Right lobe of liver (tissue), 6 donors: ENCODE data around the gene EVI5. TPM values are rescaled to one million over a fixed set of nuclear protein-coding genes. Genes with fewer than 3 reads are reported as not detected.
"Not testable (repeated sequence)": the region's sequence is repeated elsewhere in the genome, so short reads cannot be mapped to it uniquely, and the experiment has no call there.

ENCODE experiments used
- ATAC-seq, 4 donors: fragments of 200-7000 bp; cut with Tn5 transposase; one replicate each; pipeline ENCODE4 v1.9.1; 2020; ENCODE audit warnings: mild to moderate bottlenecking in 4 of 4, moderate library complexity in 4 of 4
- DNase-seq, 3 donors: peaks; one replicate each; pipeline ENCODE4 v3.0.0-alpha.2; 2020
- H3K27ac ChIP-seq, 3 donors: fragments of 200-600 bp; one replicate each; pipeline ENCODE4 v1.8.0; 2022
- H3K27me3 ChIP-seq, 2 donors: fragments of 200-600 bp; one replicate each; pipeline ENCODE4 v1.8.0; 2022
- H3K36me3 ChIP-seq, 4 donors: fragments of 200-600 bp; sonication (generic) in 1 of 4; one replicate each; pipeline versions ENCODE4 v1.5.1 to v1.8.0; 2017 to 2022; ENCODE audit warnings: control low read depth in 1 of 4
- H3K4me1 ChIP-seq, 4 donors: fragments of 200-600 bp; sonication (generic) in 1 of 4; one replicate each; pipeline versions ENCODE4 v1.5.1 to v1.8.0; 2017 to 2022; ENCODE audit warnings: control low read depth in 1 of 4
- H3K4me3 ChIP-seq, 3 donors: fragments of 200-600 bp; one replicate each; pipeline ENCODE4 v1.8.0; 2022
- H3K9me3 ChIP-seq, 4 donors: fragments of 200-600 bp; sonication (generic) in 1 of 4; one replicate each; pipeline versions ENCODE4 v1.5.1 to v1.8.0; 2017 to 2022; ENCODE audit warnings: control low read depth in 1 of 4
- POLR2A ChIP-seq: fragments of 450-650 bp; IDR thresholded peaks from one replicate; pipeline ENCODE4 v1.6.1; 2017; ENCODE audit warnings: antibody characterized with exemption, mild to moderate bottlenecking
- WGBS: methylation state at CpG from one replicate; pipeline ENCODE4 v1.1.6; 2018; ENCODE audit warnings: low coverage, low lambda C conversion rate; ENCODE audit not compliant: insufficient coverage; ENCODE audit errors: missing lambda C conversion rate; 5-methylcytosine and 5-hydroxymethylcytosine counted together
- intact Hi-C, 2 donors: fragments of 100-400 bp; cut with DNase I; formaldehyde crosslinking; loops; one replicate each; pipeline versions ENCODE4 v1.11.2 to v1.14.1; 2022
- total RNA-seq, 6 experiments: library from RNA; depleted of rRNA in 2 of 6; stranded (reverse); fragments of >200 nt in 2 of 6; fragmentation: NEBNext Ultra II Directional in 3 of 6; extraction: Animal tissue kit (Norgen Biotek cat#: 25700) in 3 of 6; gene quantifications; one replicate each; pipeline versions ENCODE4 v1.1.0 to v1.2.4, GENCODE V29; 2016 to 2023
- TF ChIP-seq, protein P1 (sequence below), 4 donors: fragments of 200-600 bp in 3 of 4; fragments of 450-650 bp in 1 of 4; IDR thresholded peaks; one replicate each; pipeline versions ENCODE4 v1.5.1 to v1.8.0; 2016 to 2022; ENCODE audit warnings: antibody characterized with exemption in 4 of 4, mild to moderate bottlenecking in 2 of 4
- donor health status: DM: no; HTN: yes; CAD: no.
- donor health status: DM: no; HTN: no; CAD: no.
- donor health status: DM: no; HTN: no; CAD: no.
- donor health status: DM: no; HTN: yes; CAD: no.
- donor health status: DM: no; HTN: yes; CAD: no.

The EVI5 gene
- total RNA-seq, 6 experiments from 2014 or later: 12.8 to 27.7 (median 19.0) TPM

DNA sequence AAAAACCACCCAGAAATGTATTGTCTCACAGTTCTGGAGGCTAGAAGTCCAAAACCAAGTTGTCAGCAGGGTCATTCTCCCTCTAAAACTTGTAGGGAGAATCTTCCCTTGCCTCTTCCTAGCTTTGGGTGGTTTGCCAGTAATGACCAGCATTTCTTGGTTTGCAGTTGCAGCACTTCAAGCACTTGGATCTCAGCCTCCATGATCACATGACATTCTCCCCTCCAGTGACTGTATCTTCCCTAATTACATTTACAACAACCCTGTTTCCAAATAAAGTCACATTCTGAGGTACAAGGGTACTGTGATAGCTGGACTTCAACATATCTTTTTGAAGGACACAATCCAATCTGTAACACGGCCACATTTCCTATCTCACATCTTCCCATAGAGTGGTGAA, 37.2 kb downstream of the EVI5 start:
- no peaks in the 10 kb centered on the region for H3K36me3 ChIP-seq
- DNase-seq: no peak
- H3K27ac ChIP-seq: no peak overlapping the region
- intact Hi-C loops: no loop called here
- H3K4me1 ChIP-seq: no peaks in the 10 kb centered on the region
- no peaks in the 10 kb centered on the region for H3K9me3 ChIP-seq
- no peak overlapping the region for H3K4me3 ChIP-seq
- WGBS: 83% methylated on average over 1 of the region's 1 CpG
- TF ChIP-seq, protein P1, sequence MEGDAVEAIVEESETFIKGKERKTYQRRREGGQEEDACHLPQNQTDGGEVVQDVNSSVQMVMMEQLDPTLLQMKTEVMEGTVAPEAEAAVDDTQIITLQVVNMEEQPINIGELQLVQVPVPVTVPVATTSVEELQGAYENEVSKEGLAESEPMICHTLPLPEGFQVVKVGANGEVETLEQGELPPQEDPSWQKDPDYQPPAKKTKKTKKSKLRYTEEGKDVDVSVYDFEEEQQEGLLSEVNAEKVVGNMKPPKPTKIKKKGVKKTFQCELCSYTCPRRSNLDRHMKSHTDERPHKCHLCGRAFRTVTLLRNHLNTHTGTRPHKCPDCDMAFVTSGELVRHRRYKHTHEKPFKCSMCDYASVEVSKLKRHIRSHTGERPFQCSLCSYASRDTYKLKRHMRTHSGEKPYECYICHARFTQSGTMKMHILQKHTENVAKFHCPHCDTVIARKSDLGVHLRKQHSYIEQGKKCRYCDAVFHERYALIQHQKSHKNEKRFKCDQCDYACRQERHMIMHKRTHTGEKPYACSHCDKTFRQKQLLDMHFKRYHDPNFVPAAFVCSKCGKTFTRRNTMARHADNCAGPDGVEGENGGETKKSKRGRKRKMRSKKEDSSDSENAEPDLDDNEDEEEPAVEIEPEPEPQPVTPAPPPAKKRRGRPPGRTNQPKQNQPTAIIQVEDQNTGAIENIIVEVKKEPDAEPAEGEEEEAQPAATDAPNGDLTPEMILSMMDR (IDR thresholded peaks at IDR 0.05): no peak
- TF ChIP-seq POLR2A: no peak
- no peaks in the 10 kb centered on the region for H3K27me3 ChIP-seq
- ATAC-seq: peak in 3 of 4 donors; percentile 13 to 57 (median 16)

DNA sequence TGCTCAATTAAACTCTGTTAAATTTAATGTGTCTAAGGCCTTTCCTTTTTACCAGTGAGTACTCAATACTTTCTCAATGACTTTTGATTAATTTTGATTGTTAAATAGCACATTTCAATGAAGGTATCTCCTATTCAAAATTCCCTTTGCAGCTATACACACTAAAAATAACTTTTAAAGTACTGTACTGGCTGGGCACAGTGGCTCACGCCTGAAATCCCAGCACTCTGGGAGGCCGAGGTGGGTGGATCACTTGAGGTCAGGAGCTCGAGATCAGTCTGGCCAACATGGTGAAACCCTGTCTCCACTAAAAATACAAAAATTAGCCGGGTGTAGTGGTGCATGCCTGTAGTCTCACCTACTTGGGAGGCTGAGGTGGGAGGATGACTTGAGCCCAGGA, 38.7 kb downstream of the EVI5 start:
- ATAC-seq, H3K27ac ChIP-seq, H3K36me3 ChIP-seq, H3K9me3 ChIP-seq, H3K27me3 ChIP-seq, intact Hi-C loops, DNase-seq, H3K4me3 ChIP-seq, H3K4me1 ChIP-seq: not testable (repeated sequence)
- WGBS: 83% methylated on average over 4 of the region's 4 CpGs

DNA sequence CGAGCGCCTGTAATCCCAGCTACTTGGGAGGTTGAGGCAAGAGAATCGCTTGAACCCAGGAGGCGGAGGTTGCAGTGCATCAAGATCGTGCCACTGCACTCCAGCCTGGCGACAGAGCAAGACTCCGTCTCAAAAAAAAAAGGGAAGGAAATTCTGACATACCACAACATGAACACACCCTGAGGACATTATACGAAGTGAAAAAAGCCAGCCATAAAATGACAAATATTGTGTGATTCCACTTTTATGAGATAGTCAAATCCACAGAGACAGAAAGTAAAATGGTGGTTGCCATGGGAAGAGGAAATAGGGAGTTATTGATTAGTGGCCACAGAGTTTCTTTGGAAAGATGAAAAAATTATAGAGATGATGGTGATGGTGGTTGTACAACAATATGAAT, 41.7 kb downstream of the EVI5 start:
- Histone ChIP-seq H3K9me3 (no peaks in the 10 kb centered on the region), H3K4me3 (no peak overlapping the region), H3K27me3 (no peaks in the 10 kb centered on the region), H3K27ac (no peak overlapping the region), H3K36me3 (no peaks in the 10 kb centered on the region), H3K4me1 (no peaks in the 10 kb centered on the region)
- no peak for ATAC-seq
- intact Hi-C loops: no loop called here
- no peak for TF ChIP-seq POLR2A
- TF ChIP-seq, protein P1 (IDR thresholded peaks at IDR 0.05): no peak
- WGBS: 78% methylated on average over 8 of the region's 8 CpGs
- no peak for DNase-seq

DNA sequence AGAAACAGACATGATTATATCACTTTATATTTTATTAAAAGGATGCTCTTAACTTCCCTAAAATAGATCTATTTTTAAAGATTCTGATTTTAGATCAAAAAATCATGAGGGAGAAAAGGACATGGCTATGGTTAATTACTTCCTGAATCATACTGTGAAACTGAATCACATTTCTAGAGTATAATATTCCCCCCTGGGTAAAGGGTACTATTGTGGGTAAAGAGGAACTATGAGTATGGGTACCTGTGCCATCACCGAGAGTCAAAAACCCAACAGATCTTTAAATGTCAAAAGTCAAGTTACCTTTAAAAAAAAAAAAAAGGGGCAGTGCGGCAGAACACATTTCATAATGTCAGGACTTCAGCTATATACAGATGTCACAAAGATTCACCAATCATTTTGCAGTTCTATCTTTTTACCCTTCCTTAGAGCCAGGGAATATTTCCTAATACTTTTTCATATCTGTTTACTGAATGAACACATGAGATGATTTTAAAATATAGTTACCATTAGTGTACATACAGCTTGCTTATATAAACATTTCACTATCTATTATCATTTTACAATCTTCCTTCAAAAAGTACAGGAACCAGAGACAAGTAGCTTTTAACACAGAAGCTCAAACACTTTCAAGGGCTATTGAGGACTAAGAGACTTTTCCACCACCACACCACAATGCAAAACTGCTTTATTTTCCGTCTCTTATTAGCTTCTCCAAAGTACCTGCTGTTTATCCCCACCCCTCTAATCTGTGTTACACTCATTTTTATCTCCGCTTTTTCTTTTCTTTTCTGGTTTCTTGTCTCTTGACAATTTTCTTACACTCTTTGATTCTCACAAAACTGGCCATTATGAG, 45.0 kb downstream of the EVI5 start:
- Histone ChIP-seq H3K4me3 (no peak overlapping the region), H3K36me3 (no peaks in the 10 kb centered on the region), H3K27me3 (no peaks in the 10 kb centered on the region), H3K27ac (no peak overlapping the region), H3K4me1 (no peaks in the 10 kb centered on the region), H3K9me3 (no peaks in the 10 kb centered on the region)
- no peak for DNase-seq
- TF ChIP-seq POLR2A: no peak
- TF ChIP-seq, protein P1 (IDR thresholded peaks at IDR 0.05): no peak
- WGBS: 74% methylated on average over 4 of the region's 4 CpGs
- intact Hi-C loops: no loop called here
- no peak for ATAC-seq

DNA sequence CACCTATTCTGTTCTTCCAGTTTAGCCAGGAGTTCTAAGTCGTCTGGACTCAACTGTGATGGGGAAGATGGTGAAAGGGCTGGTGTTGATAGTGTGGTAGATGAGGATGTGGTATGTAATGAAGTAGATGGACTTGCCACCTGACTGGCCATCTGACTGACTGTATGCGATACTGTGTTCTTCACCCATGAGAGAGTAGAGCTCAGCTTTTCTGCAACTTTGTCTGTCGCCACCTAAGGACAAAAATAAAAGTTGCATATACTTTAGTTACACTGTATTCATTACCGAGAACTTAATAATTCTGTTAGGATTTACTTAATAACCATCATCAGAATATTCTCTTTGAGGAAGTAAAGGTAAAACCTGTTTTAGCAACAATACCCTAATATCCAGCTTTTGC, 48.5 kb downstream of the EVI5 start:
- WGBS: 25% methylated on average over 4 of the region's 4 CpGs
- Histone ChIP-seq H3K27me3 (no peaks in the 10 kb centered on the region), H3K27ac (no peak overlapping the region), H3K36me3 (no peaks in the 10 kb centered on the region), H3K4me1 (no peaks in the 10 kb centered on the region), H3K9me3 (no peaks in the 10 kb centered on the region), H3K4me3 (no peak overlapping the region)
- TF ChIP-seq POLR2A: no peak
- TF ChIP-seq, protein P1 (IDR thresholded peaks at IDR 0.05): peak; percentile 38 to 51 (median 45)
- peak; percentile 86 to 92 (median 88) for ATAC-seq
- intact Hi-C loops: no loop called here
- no peak for DNase-seq
